HG03159 (cell line): ENCODE measurements around the gene HTR3D.
"Not testable (repeated sequence)": the region's sequence is repeated elsewhere in the genome, so short reads cannot be mapped to it uniquely, and the experiment has no call there.

Source experiments
- ATAC-seq: cut with Tn5 transposase; IDR thresholded peaks from one replicate; pipeline ENCODE4 v1.9.1; 2021; ENCODE audit warnings: mild to moderate bottlenecking, moderate library complexity; ENCODE audit not compliant: unreplicated experiment

Gene HTR3D

DNA sequence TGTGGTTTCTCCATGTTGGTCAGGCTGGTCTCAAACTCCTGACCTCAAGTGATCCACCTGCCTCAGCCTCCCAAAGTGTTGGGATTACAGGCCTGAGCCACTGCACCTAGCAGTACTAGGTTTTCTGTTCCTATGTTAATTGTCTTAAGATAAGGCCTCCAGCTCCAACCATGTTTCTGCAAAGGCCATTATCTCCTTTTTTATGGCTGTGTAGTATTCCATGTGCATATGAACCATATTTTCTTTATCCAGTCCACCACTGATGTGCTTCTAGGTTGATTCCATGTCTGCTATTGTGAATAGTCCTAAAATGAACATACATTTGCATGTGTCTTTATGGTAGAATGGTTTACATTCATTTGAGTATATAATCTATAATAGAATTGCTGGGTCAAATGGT is 31.1 kb downstream of the HTR3D start:
- ATAC-seq = no peak

DNA sequence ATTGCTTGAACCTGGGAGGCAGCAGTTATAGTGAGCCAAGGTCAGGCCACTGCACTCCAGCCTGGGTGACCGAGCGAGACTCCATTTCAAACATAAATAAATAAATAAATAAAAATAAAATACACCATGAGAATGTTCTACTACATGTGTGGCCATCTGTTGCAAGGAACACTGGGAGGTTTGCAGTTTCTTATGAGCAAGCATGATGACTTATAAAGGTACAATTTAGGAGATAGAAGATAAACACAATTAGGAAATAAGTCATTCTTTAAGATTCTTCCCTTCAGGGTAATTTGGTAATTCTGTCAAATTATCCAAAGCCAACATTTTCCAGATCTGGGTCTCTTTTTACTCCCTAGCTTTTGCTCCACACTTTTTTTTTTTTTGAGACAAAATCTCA is 34.7 kb downstream of the HTR3D start:
- no peak for ATAC-seq

DNA sequence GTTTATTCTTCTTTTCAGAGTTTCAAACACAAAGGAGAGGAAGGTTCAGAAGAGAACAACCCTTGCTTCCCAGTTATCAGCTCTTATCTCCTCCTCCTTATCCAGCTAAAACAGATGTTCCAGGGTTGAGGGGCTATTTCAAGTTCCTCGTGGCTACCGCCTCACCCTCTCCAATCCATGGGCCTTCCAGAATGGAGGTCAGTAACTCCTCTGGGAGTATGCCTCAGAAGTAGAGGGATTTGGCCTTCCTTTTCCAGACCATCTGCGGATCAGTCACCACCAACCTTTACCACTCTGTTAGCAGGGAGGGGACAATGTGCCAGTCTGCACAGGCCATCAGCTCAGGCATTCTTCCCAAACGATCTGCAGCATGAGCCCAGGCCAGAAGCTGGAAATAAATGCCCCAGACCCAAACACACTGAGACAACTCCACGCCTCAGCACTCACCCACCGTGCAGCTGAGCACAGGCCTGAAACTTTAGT is 36.1 kb downstream of the HTR3D start:
- ATAC-seq = no peak

DNA sequence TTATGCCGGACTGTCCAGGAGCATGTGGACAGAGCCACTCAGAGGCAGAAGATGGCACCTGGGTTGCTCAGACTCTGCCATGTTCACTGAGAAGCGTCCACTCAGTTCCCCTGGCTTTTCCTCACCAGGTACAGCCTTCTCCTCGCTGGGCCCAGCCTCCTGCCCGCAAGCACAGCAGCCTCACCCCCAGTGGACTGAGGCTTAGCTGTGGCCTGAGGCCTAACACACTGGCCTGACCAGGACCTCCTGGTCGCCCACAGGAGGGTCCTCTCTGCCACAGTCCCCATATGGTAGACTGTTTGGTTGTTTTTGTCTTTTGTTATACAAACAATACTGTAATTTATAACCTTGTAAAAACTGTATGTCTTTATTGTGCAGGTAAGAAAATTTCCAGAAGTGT is 36.8 kb downstream of the HTR3D start:
- ATAC-seq = no peak

DNA sequence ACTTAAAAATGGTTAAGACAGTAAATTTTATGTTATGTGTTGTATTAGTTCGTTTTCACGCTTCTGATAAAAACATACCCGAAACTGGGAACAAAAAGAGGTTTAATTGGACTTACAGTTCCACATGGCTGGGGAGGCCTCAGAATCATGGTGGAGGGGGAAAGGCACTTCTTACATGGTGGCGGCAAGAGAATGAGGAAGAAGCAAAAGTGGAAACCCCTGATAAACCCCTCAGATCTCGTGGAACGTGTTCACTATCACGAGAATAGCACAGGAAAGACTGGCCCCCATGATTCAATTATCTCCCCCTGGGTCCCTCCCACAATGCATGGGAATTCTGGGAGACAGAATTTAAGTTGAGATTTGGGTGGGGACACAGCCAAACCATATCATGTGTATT is 39.6 kb downstream of the HTR3D start:
- ATAC-seq = not testable (repeated sequence)

DNA sequence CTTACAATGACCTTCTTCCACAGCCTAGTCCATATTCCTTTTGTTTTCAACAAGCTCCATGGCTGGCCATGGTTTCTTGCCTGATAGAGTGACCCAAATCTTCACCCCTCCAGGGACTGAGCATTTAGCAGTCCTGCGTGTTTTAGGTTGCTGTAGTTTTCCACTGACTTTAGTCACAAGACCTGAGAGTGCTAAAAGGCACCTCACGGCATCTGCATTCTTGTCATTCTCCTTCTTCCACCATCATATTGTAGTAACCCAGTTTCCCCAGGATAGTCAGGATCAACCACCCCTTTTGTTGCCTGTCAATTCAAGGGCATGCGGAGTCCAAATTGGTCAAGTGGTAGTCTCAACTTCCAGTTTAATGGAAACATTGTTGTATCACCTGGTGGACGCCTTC is 42.1 kb downstream of the HTR3D start:
- no peak for ATAC-seq

DNA sequence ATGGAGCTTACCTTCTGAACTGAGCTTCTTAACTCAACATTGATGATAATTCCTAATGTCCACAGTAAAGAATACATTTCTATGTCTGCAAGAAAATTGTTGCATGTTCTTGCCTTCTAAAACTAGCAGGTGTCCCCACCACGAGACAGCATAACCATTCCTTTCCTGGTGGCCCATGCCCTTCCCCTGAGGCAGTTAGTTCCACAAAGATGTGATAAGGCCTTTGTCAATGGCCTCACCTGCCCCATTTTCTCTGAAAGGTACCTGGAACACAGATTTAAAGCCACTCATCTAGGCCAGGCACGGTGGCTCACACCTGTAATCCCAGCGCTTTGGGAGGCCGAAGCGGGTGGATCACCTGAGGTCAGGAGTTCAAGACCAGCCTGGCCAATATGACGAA is 44.4 kb downstream of the HTR3D start:
- ATAC-seq = no peak

DNA sequence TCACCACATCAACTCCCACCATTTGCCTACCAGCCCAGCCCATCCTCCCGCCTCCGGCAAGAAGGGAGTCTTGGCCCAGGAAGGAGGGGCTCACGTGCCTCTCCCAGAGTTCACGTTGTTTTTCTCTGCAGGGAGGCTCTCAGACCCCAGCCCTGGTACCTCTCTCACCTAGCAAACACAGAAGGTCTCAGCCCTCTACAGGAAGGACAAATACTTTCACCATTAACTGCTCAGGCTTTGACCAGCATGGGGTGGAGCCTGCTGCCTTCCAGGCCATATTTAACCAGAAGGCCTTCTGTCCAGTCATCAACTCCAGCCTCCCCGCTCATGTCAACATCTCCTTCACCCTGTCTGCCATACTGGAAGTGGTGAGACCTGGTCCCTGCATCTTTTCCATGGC is 46.3 kb downstream of the HTR3D start:
- no peak for ATAC-seq

DNA sequence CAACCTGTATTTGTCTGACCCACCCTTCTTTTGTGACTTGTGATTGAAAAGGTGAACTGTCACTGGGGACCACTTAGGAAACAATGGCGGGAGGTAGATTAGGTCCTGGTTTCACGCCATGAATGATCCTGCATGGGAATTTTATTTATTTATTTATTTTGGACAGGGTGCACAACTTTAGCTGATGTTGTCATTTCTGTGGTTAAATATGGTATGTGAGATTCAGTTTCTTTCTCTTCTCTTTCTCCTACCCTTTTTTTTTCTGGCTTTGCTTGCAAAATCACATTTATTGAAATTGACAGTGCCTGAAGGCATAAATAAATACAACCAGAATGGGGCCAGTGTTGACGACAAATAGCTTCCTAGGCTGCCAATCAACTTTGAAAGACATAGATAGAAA is 47.3 kb downstream of the HTR3D start:
- ATAC-seq = no peak

DNA sequence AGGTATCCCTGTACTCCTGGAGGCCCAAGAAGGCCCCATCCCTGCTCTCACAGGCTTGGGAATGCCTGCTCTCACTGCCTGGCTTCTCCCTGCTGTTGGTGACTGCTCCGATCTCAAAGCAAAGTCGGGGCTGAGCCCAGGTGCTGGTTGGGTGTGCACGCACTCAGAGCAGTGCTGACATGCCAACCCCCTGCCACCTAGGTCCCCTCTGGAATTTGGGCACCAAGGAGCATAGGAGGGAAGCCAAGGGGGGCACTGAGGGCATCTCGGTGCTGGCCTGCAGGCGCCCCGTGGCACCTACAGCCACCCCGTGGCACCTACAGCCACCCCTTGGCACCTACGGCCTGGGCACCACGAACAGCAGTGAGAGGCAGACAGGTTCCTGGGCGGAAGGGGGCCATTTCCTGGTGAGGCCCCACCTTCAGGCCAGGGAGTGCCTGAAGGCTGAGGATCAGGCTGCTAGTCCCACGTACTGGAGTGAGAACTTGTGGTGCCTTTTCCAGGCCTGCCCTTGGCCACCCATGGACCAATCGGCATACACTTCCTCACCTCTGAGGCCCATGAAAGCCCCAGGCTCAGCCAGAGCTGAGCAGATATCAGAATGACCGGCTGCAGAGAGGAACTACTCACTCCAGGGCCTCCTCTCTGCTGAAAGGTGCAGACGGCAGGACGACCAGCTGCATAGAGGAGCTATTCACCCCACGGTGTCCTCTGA is 49.7 kb downstream of the HTR3D start:
- ATAC-seq = no peak

DNA sequence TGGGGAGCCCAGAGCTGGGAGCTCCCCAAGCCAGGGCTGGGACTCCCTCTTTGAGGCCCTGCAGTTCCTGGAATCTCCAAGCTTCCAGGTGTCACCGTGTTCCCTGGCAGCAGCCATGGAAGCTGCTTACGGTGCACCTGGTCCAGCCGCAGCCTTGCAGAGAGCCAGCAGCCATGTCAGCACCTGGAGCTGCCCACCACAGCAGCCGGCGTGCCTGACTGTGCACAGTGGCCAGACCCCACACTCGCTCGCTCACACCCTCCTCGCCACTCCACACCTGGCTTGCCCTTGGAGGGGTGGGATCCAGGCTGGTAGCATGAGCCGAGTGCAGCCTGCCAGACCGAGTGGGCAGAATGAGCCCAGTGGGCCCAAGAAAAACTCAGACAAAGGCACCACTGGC is 50.5 kb downstream of the HTR3D start:
- ATAC-seq = no peak

DNA sequence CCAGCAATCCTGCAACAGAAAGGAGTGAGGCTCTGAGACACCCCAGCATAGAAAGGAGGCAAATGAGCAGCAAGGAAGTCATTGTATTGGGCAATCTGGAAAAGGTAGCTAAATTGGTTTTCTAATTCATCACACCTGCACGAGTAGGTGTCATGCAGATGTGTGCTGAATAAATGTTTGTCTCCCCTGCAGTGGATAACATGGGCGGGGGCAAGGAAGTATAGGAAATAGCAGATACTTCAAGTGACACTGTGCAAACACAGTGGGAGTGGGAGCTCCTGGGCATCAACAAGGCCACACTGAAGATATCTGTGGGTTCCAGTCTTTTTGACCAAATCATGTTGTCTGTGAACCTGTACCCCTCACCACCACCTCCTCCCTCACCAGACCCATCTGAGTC is 50.9 kb downstream of the HTR3D start:
- ATAC-seq = no peak

DNA sequence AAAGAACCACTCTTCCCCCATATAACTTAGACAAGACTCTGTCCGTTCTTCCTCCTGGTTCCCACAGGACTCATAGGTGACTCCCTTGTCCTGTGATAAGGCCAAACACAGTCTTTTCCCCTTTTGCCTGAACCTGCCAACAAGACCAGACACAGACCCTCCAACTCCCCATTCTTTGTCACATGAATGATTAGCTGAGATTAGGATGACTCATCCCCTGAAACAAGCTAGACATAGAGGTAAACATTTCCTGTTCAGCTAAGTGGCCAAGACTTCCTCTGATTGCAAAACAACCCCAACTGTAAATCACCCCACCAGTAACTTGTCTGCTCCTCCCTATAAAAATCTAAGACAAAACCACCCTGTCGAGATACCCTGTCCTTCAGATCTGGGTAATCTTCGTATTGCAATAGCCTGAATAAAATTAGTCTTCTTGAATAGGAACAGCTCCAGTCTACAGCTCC is 53.9 kb downstream of the HTR3D start:
- no peak for ATAC-seq
